Gastroesophageal sphincter (tissue), 3 donors: ENCODE measurements around the gene CCNY.

Experiments used
- CTCF ChIP-seq, 4 experiments: fragments of 200-600 bp in 2 of 4; fragments of 450-650 bp in 2 of 4; sonication (generic) in 1 of 4; IDR thresholded peaks; one replicate each; pipeline ENCODE4 v1.5.1; 2017 to 2019; ENCODE audit warnings: antibody characterized with exemption in 4 of 4, mild to moderate bottlenecking in 2 of 4, moderate library complexity in 2 of 4
- EP300 ChIP-seq: sonication (generic); formaldehyde crosslinking; IDR thresholded peaks from one replicate; pipeline ENCODE4 v1.6.1; 2017; ENCODE audit warnings: antibody characterized with exemption, mild to moderate bottlenecking
- POLR2A ChIP-seq, 2 donors: fragments of 450-650 bp; IDR thresholded peaks; one replicate each; pipeline ENCODE4 v1.6.1; 2017; ENCODE audit warnings: antibody characterized with exemption in 2 of 2, mild to moderate bottlenecking in 2 of 2, moderate library complexity in 1 of 2

- TF ChIP-seq CTCF (IDR thresholded peaks at IDR 0.05), result no peak
- no peak for TF ChIP-seq POLR2A (IDR thresholded peaks at IDR 0.05)
- TF ChIP-seq EP300, result no peak
Observed at GRCh38 chr10:35394934-35395333, 58.6 kb downstream of the CCNY start.
